AG04449 (cell line): ENCODE results near the gene GPLD1.
"Not testable (repeated sequence)": the region's sequence is repeated elsewhere in the genome, so short reads cannot be mapped to it uniquely, and the experiment has no call there.

ENCODE experiments used
- CTCF ChIA-PET: fragments of 350-600 bp; formaldehyde crosslinking; extraction: SDS; loops from one replicate; lab custom pipeline; 2021; ENCODE audit warnings: antibody characterized with exemption; lab: Yijun Ruan, JAX
- POLR2A ChIA-PET: fragments of 400-600, 350-600 bp; formaldehyde crosslinking; extraction: SDS; loops from one replicate; lab custom pipeline; 2020; ENCODE audit warnings: antibody characterized with exemption, inconsistent platforms; lab: Yijun Ruan, JAX
- DNase-seq: peaks from one replicate; pipeline ENCODE4 v3.0.0-alpha.2; 2010; ENCODE audit warnings: low read depth, low spot score
- H3K4me3 ChIP-seq: 2 replicates; pipeline ENCODE4 v1.5.1; 2011; ENCODE audit warnings: low read depth, mild to moderate bottlenecking, control low read depth, low read length
- TF ChIP-seq, protein P1 (sequence below): IDR thresholded peaks from one replicate; pipeline ENCODE4 v1.5.1; 2011; ENCODE audit warnings: mild to moderate bottlenecking, moderate library complexity, low read length, control low read depth, inconsistent platforms; ENCODE audit not compliant: insufficient read depth; ENCODE audit errors: missing control alignments

GPLD1 gene

GRCh38 chr6:24401458-24401857 is 87.9 kb downstream of the GPLD1 start:
- TF ChIP-seq, protein P1, sequence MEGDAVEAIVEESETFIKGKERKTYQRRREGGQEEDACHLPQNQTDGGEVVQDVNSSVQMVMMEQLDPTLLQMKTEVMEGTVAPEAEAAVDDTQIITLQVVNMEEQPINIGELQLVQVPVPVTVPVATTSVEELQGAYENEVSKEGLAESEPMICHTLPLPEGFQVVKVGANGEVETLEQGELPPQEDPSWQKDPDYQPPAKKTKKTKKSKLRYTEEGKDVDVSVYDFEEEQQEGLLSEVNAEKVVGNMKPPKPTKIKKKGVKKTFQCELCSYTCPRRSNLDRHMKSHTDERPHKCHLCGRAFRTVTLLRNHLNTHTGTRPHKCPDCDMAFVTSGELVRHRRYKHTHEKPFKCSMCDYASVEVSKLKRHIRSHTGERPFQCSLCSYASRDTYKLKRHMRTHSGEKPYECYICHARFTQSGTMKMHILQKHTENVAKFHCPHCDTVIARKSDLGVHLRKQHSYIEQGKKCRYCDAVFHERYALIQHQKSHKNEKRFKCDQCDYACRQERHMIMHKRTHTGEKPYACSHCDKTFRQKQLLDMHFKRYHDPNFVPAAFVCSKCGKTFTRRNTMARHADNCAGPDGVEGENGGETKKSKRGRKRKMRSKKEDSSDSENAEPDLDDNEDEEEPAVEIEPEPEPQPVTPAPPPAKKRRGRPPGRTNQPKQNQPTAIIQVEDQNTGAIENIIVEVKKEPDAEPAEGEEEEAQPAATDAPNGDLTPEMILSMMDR: no peak
- POLR2A ChIA-PET: no interaction called here
- no peak overlapping the region for H3K4me3 ChIP-seq
- no peak for DNase-seq
- CTCF ChIA-PET: no interaction called here

DNA sequence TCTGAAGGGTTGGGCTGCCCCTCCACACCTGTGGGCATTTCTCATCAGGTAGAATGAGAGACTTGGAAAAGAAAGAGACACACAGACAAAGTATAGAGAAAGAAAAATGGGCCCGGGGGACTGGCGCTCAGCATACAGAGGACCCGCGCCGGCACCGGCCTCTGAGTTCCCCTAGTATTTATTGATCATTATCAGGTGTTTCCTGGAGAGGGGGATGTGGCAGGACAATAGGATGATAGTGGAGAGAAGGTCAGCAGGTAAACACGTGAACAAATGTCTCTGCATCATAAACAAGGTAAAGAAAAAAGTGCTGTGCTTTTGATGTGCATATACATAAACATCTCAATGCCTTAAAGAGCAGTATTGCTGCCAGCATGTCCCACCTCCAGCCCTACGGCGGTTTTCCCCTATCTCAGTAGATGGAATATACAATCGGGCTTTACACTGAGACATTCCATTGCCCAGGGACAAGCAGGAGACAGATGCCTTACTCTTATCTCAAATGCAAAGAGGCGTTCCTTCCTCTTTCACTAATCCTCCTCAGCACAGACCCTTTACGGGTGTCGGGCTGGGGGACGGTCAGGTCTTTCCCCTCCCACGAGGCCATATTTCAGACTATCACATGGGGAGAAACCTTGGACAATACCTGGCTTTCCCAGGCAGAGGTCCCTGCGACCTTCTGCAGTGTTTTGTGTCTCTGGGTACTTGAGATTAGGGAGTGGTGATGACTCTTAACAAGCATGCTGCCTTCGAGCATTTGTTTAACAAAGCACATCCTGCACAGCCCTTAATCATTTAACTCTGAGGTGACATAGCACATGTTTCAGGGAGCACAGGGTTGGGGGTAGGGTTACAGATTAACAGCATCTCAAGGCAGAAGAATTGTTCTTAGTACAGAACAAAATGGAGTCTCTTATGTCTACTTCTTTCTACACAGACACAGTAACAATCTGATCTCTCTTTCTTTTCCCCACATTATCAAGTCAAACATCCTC is 89.0 kb downstream of the GPLD1 start:
- H3K4me3 ChIP-seq, CTCF ChIA-PET, POLR2A ChIA-PET, DNase-seq: not testable (repeated sequence)

DNA sequence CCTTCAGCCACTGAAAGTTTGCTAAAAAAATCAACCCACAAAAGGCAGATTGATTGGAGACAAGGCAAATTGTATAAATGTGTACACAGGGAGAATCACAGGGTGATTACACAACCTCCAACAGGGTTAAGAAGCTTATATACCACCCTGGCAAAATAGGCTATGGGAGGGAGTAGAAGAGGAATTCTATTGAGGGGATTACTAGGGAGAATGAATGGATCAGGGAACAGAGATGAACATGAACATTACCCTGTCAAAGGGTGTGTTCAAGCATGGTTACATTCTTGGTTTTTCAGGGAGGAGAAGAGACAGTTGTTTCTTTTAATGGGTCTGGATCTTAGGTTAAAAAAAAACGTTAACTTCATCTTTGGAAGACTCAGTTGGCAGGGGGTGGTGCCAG is 91.7 kb downstream of the GPLD1 start:
- DNase-seq: no peak
- TF ChIP-seq, protein P1: no peak
- ChIA-PET CTCF (interaction anchor here (1.7 kb wide), 1 partner anchor 9 kb away, joined by 4 read pairs; no protein-coding TSS in a partner anchor), POLR2A (no interaction called here)
- no peak overlapping the region for H3K4me3 ChIP-seq

DNA sequence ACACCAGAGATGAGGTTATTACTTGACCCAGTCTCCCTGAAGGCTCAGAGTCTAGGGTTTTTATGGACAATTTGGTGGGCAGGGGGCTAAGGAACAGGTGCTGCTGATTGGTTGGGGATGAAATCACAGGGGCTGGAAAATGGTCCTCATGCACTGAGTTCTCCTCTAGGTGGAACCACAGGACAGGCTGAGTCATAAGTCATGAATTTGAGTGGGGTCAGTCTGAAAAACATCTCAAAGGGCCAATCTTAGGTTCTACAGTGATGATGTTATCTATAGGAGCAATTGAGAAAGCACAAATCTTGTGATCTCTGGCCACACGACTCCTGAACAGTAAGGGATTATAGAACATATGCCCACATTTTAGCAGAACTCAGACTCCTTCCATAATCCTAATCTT is 92.6 kb downstream of the GPLD1 start:
- CTCF ChIA-PET: interaction anchor here (1.7 kb wide), 1 partner anchor 8 kb away, joined by 4 read pairs; no protein-coding TSS in a partner anchor
- TF ChIP-seq, protein P1: no peak
- H3K4me3 ChIP-seq: no peak overlapping the region
- no peak for DNase-seq
- POLR2A ChIA-PET: no interaction called here

DNA sequence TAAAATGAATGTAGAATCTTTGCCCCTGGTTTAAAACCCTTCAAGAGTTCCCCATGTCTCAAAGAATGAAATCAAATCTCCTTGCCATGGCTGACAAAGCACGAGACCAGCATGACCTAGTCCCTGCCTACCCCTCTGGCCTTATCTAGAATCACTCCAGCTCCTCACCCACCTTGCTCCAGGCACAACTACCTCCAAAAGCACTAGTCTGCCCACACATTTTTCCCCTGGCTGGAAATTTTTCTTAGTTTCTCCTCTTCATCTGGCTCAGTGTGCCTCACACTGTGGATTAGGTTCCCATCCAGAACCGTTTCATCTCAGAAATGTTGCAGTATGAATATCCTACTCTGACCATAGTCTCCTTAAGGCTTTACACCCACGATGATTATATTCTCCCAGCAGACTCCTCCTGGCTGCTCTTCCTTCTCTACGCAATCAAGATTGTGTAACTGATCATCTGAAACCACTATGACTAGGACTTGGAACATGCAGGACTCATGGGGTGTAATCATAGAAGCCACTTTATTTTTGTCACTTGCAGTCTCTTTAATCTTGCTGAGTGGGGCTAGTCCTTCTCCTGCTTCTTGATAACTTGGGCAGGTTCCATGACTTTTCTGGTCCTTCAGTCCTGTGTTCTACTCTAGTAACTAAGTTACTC is 94.5 kb downstream of the GPLD1 start:
- TF ChIP-seq, protein P1: no peak
- DNase-seq: no peak
- ChIA-PET POLR2A (no interaction called here), CTCF (no interaction called here)
- H3K4me3 ChIP-seq: no peak overlapping the region

- ChIA-PET CTCF (no interaction called here), POLR2A (no interaction called here)
- TF ChIP-seq, protein P1: no peak
- no peak for DNase-seq
- H3K4me3 ChIP-seq: no peak overlapping the region
These were observed 95.2 kb downstream of the GPLD1 start for GRCh38 chr6:24394061-24394779.
